Measurements from ENCODE around the gene TUG1.

- no peak for TF ChIP-seq POLR2A (IDR thresholded peaks at IDR 0.05; ENCODE audit: low read depth)
- peak in 1 of 2 donors; percentile 28 for TF ChIP-seq POLR2AphosphoS5 (IDR thresholded peaks at IDR 0.05)
- TF ChIP-seq EP300 (IDR thresholded peaks at IDR 0.05): no peak
These were observed 48.7 kb upstream of the TUG1 start for GRCh38 chr22:30920407-30920806.

All from esophagus muscularis mucosa (tissue), 3 donors.